ENCODE results near the gene UBE2G2.

GRCh38 chr21:44758141-44758561, 43.5 kb downstream of the UBE2G2 start:
- no peak for TF ChIP-seq SPI1 (IDR thresholded peaks at IDR 0.05; ENCODE audit: low read depth, low read length)
- TF ChIP-seq POLR2A (IDR thresholded peaks at IDR 0.05; ENCODE audit: low read depth, low read length) = no peak
- no peak for TF ChIP-seq TAF1 (IDR thresholded peaks at IDR 0.05; ENCODE audit: low read depth, low read length)
- TF ChIP-seq POLR2AphosphoS5 (IDR thresholded peaks at IDR 0.05; ENCODE audit: low read depth, low read length) = no peak

All from GM12891 (cell line).